Retinal pigment epithelial cell (primary cell): Measurements from ENCODE around the gene NME4.
"Not testable (repeated sequence)": the region's sequence is repeated elsewhere in the genome, so short reads cannot be mapped to it uniquely, and the experiment has no call there.

Experiments used
- DNase-seq: peaks from one replicate; pipeline ENCODE4 v3.0.0-alpha.2; 2010; ENCODE audit warnings: low read depth
- H3K4me3 ChIP-seq: 2 replicates; pipeline ENCODE4 v1.5.1; 2011; ENCODE audit warnings: mild to moderate bottlenecking, low read length, control low read depth, moderate library complexity
- TF ChIP-seq, protein P1 (sequence below): conservative IDR thresholded peaks from 2 replicates; pipeline ENCODE4 v1.5.1; 2011; ENCODE audit warnings: low read depth, low read length, control low read depth, inconsistent platforms

The NME4 gene

DNA sequence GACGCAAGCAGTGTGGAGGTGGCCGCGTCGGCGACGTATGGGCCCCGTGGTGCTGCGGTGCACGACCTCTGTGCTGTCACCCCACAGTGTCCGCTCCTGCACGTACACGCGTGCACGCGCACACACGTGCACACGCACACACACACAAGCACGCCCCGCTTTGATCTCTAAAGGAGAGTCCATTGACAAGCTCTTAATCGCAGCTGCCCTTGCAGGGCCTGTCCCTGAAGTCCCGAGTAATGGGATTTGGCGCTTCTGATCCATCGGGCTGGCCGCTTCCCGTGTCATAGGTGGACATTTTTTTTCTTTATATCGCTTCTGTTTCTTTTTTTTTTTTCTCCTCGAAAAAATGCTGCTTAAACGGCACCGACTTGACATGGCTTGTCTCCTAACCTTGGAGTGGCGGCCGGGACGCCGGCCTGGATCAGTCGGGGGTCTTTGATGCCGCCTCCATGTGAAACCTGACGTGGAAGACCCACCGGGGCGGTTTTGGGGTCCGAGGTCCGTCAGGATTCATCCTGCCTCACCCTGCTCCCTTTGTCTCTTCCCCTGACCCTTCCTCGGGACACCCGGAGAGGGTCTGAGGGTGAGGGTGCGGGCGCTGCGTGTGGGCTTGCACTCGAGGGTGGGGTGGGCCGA is 36.2 kb upstream of the NME4 start:
- TF ChIP-seq, protein P1, sequence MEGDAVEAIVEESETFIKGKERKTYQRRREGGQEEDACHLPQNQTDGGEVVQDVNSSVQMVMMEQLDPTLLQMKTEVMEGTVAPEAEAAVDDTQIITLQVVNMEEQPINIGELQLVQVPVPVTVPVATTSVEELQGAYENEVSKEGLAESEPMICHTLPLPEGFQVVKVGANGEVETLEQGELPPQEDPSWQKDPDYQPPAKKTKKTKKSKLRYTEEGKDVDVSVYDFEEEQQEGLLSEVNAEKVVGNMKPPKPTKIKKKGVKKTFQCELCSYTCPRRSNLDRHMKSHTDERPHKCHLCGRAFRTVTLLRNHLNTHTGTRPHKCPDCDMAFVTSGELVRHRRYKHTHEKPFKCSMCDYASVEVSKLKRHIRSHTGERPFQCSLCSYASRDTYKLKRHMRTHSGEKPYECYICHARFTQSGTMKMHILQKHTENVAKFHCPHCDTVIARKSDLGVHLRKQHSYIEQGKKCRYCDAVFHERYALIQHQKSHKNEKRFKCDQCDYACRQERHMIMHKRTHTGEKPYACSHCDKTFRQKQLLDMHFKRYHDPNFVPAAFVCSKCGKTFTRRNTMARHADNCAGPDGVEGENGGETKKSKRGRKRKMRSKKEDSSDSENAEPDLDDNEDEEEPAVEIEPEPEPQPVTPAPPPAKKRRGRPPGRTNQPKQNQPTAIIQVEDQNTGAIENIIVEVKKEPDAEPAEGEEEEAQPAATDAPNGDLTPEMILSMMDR, result no peak
- no peak overlapping the region for H3K4me3 ChIP-seq
- DNase-seq, result no peak

DNA sequence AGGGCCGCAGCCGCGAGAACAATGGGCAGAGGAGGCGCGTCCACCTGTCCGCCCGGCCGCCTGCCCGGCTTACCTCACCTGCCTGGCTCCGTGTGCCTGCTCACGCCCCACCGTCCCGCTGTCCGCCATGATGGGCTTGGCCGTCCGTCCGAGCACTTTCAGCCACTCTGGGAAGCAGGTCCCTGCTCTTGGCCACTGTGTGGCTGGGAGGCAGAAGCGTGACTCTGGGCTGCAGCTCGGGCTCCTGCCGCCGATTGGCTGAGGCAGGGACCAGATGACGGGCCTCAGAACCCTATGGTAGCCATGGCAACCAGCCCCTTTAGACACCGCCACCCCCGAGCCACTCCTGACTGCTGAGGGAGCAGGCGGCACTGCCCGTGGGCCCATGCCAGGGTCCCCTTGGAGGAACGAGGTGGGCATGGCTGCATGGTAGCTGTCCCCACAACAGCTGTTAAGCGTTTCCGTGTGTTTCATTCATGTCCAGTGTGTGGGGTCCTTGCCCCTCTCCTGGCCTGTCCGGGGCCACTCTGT is 35.6 kb upstream of the NME4 start:
- no peak overlapping the region for H3K4me3 ChIP-seq
- TF ChIP-seq, protein P1, result no peak
- no peak for DNase-seq

DNA sequence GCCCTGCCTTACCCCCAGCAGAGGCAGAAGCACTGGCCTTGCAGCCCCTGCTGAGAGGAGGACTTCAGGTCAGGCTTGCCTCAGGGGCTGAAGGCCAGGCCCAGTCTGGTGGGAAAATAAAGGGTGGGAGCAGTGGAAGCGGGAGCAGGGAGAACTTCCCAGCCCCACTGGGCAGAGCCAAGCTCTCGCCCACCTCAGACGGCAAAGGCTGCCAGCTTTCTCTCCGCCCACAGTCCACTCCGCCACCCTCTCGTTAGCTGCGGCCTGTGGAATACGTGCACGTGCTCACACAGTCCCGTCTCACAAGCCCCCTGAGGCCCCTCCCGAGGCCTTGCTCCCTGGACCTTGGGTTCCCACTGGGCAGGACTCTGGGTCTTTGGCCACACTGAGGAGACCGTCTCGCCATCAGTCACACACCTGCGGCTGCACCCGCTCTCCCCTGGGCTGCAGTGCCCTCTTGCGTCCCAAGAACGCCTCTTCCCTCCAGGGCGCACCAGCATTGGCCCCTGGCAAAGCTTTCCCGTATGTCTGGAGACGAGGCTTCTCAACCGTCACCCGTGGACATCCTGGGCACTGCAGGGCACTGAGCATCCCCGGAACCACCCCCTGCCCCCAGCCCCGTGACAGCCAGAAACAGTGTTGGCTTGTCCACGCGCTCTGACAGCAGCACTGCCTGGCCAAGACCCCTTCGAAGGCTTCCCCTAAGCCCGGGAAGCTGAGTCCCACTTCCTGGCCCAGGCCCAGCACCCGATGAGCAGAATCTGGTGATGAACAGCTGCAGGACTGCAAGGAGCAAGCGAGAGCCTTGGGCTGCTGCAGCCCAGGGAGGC is 34.9 kb upstream of the NME4 start:
- H3K4me3 ChIP-seq, result no peak overlapping the region
- TF ChIP-seq, protein P1, result peak; percentile 66

DNA sequence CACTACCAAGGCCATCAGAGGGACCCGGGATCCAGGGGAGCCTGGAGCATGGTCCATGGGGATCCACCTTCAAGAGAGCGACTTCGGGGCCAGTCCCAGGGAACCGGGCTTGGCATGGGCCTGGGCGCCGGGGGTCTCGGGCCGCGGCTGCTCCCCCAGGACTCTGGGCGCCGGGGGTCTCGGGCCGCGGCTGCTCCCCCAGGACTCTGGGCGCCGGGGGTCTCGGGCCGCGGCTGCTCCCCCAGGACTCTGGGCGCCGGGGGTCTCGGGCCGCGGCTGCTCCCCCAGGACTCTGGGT is 34.3 kb upstream of the NME4 start:
- DNase-seq, H3K4me3 ChIP-seq: not testable (repeated sequence)

More for the DNA sequence above, 34.9 kb upstream of the NME4 start:
- no peak for DNase-seq

DNA sequence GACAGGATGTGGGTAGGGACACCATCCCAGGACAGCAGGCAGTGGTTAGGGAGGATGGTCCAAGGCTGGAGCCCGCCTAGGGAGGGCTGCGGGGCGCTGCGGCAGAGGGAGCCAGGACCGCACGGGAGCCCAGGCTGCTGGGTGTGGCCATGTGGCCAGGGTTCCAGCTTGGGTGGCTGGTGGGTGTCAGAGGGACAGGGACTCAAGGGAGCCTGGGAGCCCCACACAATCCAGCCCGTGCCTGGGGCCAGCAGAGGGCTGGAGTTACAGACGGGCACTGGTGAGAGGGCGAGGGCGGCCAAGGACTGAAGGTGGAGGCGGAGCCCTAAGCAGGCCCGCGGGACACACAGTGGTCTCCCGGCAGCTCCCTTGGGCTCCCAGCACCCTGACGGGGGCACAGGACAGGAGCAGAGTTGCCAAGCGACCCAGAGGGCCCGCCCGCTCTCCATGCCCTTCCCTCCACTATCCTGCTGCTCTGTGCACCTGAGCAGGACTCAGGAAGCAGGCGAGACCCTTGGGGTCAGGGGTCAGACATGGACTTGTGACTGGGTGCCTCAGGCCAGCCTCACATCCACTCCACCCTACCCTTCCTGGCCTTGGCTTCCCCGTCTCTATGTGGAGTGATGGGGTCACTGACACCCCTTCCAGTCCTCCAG is 33.8 kb upstream of the NME4 start:
- DNase-seq, result no peak
- no peak overlapping the region for H3K4me3 ChIP-seq
- TF ChIP-seq, protein P1, result no peak

DNA sequence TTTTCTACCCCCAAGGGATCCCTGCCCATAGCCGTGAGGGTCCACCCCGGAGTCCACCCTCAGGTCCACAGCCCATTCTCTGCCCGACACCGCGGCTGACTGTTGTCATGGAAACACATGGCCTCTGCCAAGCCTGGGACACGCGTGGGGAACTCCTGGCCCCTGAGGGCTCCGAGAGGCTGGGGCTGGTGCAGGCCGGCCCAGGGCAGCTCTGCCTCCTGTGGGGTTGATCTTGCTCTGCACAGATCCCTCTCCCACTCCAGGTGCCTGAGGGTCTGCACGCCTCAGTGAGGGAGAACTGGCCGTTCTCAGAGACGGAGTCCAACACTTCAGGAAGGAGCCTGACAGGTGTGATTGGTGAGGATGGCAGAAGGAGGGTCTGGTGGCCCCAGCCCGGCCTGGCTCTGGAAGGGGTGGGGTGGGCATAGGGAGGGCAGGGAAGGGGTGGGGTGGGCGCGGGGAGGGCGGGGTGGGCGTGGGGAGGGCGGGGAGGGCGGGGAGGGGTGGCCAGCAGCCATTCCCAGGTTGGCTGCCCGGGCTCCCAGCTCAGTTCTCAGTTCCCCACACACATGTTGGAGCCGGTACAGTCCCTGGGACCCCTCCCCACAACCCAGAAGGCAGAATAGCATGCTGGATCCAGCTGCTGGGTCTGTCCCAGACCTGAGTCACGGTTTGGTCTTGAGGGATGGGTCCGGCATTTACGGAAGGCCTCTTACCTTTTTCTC is 33.1 kb upstream of the NME4 start:
- H3K4me3 ChIP-seq, result no peak overlapping the region
- DNase-seq, result no peak
- TF ChIP-seq, protein P1, result no peak
